Left lung (tissue), 14 donors: ENCODE data around the gene PALB2. TPM values are rescaled to one million over a fixed set of nuclear protein-coding genes. Genes with fewer than 3 reads are reported as not detected.

Experiments used
- ATAC-seq: fragments of 200-7000 bp; cut with Tn5 transposase; one replicate; pipeline ENCODE4 v1.9.1; 2020; ENCODE audit warnings: moderate library complexity
- DNase-seq, 4 donors: peaks; one replicate each; pipeline ENCODE4 v3.0.0-alpha.2; 2013 to 2020
- H3K27ac ChIP-seq, 2 donors: fragments of 200-600 bp; sonication (generic) in 1 of 2; one replicate each; pipeline versions ENCODE4 v1.5.0 to v1.8.0; 2020 to 2021
- H3K27me3 ChIP-seq, 2 donors: fragments of 200-600 bp; sonication (generic) in 1 of 2; one replicate each; pipeline versions ENCODE4 v1.5.0 to v1.8.0; 2020 to 2021
- H3K36me3 ChIP-seq, 2 donors: fragments of 200-600 bp; sonication (generic) in 1 of 2; one replicate each; pipeline versions ENCODE4 v1.5.0 to v1.8.0; 2020 to 2021
- H3K4me1 ChIP-seq, 2 donors: fragments of 200-600 bp; one replicate each; pipeline ENCODE4 v1.8.0; 2021
- H3K4me3 ChIP-seq, 2 donors: fragments of 200-600 bp; sonication (generic) in 1 of 2; one replicate each; pipeline versions ENCODE4 v1.5.0 to v1.8.0; 2020 to 2021; ENCODE audit warnings: mild to moderate bottlenecking in 1 of 2
- H3K9me3 ChIP-seq, 2 donors: fragments of 200-600 bp; sonication (generic) in 1 of 2; one replicate each; pipeline versions ENCODE4 v1.5.0 to v1.8.0; 2020 to 2021
- CTCF ChIP-seq, 2 donors: fragments of 200-600 bp; sonication (generic) in 1 of 2; IDR thresholded peaks; one replicate each; pipeline versions ENCODE4 v1.5.0 to v1.8.0; 2021; ENCODE audit warnings: antibody characterized with exemption in 2 of 2
- intact Hi-C, 2 donors: fragments of 100-400 bp; cut with DNase I; formaldehyde crosslinking; loops; one replicate each; pipeline versions ENCODE4 v1.11.2 to v1.14.2; 2022
- long read RNA-seq, 12 donors: library from polyadenylated mRNA in 2 of 12; unstranded in 2 of 12; transcript quantifications; one replicate each; pipeline ENCODE4 v2.0.0 and lab custom pipeline, GENCODE V29; 2019 to 2026
- polyA plus RNA-seq, 6 donors: library from polyadenylated mRNA; unstranded; fragments of 120-200 nt; gene quantifications; one replicate each; pipeline ENCODE4 v1.2.1, GENCODE V29; 2013; ENCODE audit not compliant: insufficient read length in 6 of 6
- total RNA-seq, 2 donors: library from RNA; stranded (reverse); fragmentation: NEBNext Ultra II Directional; extraction: Animal tissue kit (Norgen Biotek cat#: 25700); gene quantifications; one replicate each; pipeline ENCODE4 v1.2.1, GENCODE V29; 2021
- donor health status: DM: no; HTN: yes; CAD: no.
- donor health status: DM: no; HTN: no; CAD: no.

The PALB2 gene
- total RNA-seq: 10 to 100 TPM; 10.3 to 13.7 TPM
- polyA plus RNA-seq: 10 to 100 TPM; 14.4 to 20.4 (median 16.5) TPM
- long read RNA-seq, donor 1, partial matches to known transcripts: 9 of 9 reads
- long read RNA-seq, donor 1, other reads (novel, unspliced or antisense): 0 of 9 reads
- long read RNA-seq, donor 2: 0 reads
- long read RNA-seq, donor 3: 0 reads
- long read RNA-seq, donor 4, partial matches to known transcripts: 2 of 2 reads
- long read RNA-seq, donor 4, other reads (novel, unspliced or antisense): 0 of 2 reads
- long read RNA-seq, donor 5: 0 reads
- long read RNA-seq, donor 6: 0 reads
- long read RNA-seq, donor 7, full-length matches to known transcripts: 1 of 1 reads
- long read RNA-seq, donor 7, partial matches to known transcripts: 0 of 1 reads
- long read RNA-seq, donor 7, other reads (novel, unspliced or antisense): 0 of 1 reads
- long read RNA-seq, donor 8: 0 reads
- long read RNA-seq, donor 9: 0 reads
- long read RNA-seq, donor 10, partial matches to known transcripts: 1 of 1 reads
- long read RNA-seq, donor 10, other reads (novel, unspliced or antisense): 0 of 1 reads
- long read RNA-seq, donor 11: 0 reads
- long read RNA-seq, donor 12: 0 reads

GRCh38 chr16:23640931-23641765, at the start of gene PALB2, which contains the start of gene DCTN5:
Gene PALB2 (minus strand): TSS chr16:23641310. CDS start chr16:23641157, 153 bp downstream.
Gene DCTN5 (plus strand): TSS chr16:23641466. CDS start chr16:23641543, 77 bp downstream.
- intact Hi-C loops: no loop called here
- H3K27ac ChIP-seq: peak within 1 kb of the TSS; percentile 73 to 80

GRCh38 chr16:23689442-23690187, 48.5 kb upstream of the PALB2 start:
- no peak overlapping the region for H3K27ac ChIP-seq
- no peaks in the 10 kb centered on the region for H3K9me3 ChIP-seq
- peaks cover 0 to 6% of the 10 kb centered on the region in 2 donors for H3K27me3 ChIP-seq
- no peak for TF ChIP-seq CTCF (IDR thresholded peaks at IDR 0.05)
- DNase-seq: no peak
- peaks cover 0 to 67% of the 10 kb centered on the region in 2 donors for H3K36me3 ChIP-seq
- no peak for ATAC-seq
- intact Hi-C loops: no loop called here
- H3K4me3 ChIP-seq: no peak overlapping the region
- H3K4me1 ChIP-seq: peaks cover 0 to 4% of the 10 kb centered on the region in 2 donors

More at GRCh38 chr16:23640931-23641765, at the start of gene PALB2, which contains the start of gene DCTN5:
- TF ChIP-seq CTCF (IDR thresholded peaks at IDR 0.05): no peak
- Histone ChIP-seq H3K9me3 (no peaks in the 10 kb centered on the region), H3K4me3 (peak within 1 kb of the TSS; percentile 71 to 90), H3K4me1 (peaks cover 7 to 23% of the 10 kb centered on the region in 2 donors), H3K36me3 (peaks cover 0 to 49% of the 10 kb centered on the region in 2 donors), H3K27me3 (no peaks in the 10 kb centered on the region)
- ATAC-seq (peak; percentile 100), DNase-seq (peak; percentile 88 to 99 (median 96))

- H3K27me3 ChIP-seq: no peaks in the 10 kb centered on the region
- no peak for TF ChIP-seq CTCF (IDR thresholded peaks at IDR 0.05)
- peaks cover 0 to under 1% of the 10 kb centered on the region in 2 donors for H3K4me1 ChIP-seq
- ATAC-seq (no peak), DNase-seq (no peak)
- no peaks in the 10 kb centered on the region for H3K9me3 ChIP-seq
- no peak overlapping the region for H3K4me3 ChIP-seq
- H3K36me3 ChIP-seq: peaks cover 0 to 85% of the 10 kb centered on the region in 2 donors
- intact Hi-C loops: no loop called here
- no peak overlapping the region for H3K27ac ChIP-seq
Observed at GRCh38 chr16:23687034-23687808, 46.1 kb upstream of the PALB2 start.

GRCh38 chr16:23683487-23683886, 42.4 kb upstream of the PALB2 start:
- Histone ChIP-seq H3K4me1 (peaks cover 8 to 27% of the 10 kb centered on the region in 2 donors), H3K27ac (no peak overlapping the region), H3K36me3 (peaks cover 0 to 68% of the 10 kb centered on the region in 2 donors), H3K27me3 (no peaks in the 10 kb centered on the region), H3K4me3 (no peak overlapping the region), H3K9me3 (no peaks in the 10 kb centered on the region)
- intact Hi-C loops: no loop called here
- TF ChIP-seq CTCF (IDR thresholded peaks at IDR 0.05): no peak
- DNase-seq: no peak
- no peak for ATAC-seq
